Fibroblast of skin of right quadriceps (primary cell): ENCODE measurements around the gene NEK8.
A peak's percentile ranks its signal among the peaks of the same experiment; 100 is the strongest.
"Not testable (repeated sequence)": the region's sequence is repeated elsewhere in the genome, so short reads cannot be mapped to it uniquely, and the experiment has no call there.

Source experiments
- DNase-seq: peaks from one replicate; pipeline ENCODE4 v3.0.0-alpha.2; 2013

Gene NEK8

DNA sequence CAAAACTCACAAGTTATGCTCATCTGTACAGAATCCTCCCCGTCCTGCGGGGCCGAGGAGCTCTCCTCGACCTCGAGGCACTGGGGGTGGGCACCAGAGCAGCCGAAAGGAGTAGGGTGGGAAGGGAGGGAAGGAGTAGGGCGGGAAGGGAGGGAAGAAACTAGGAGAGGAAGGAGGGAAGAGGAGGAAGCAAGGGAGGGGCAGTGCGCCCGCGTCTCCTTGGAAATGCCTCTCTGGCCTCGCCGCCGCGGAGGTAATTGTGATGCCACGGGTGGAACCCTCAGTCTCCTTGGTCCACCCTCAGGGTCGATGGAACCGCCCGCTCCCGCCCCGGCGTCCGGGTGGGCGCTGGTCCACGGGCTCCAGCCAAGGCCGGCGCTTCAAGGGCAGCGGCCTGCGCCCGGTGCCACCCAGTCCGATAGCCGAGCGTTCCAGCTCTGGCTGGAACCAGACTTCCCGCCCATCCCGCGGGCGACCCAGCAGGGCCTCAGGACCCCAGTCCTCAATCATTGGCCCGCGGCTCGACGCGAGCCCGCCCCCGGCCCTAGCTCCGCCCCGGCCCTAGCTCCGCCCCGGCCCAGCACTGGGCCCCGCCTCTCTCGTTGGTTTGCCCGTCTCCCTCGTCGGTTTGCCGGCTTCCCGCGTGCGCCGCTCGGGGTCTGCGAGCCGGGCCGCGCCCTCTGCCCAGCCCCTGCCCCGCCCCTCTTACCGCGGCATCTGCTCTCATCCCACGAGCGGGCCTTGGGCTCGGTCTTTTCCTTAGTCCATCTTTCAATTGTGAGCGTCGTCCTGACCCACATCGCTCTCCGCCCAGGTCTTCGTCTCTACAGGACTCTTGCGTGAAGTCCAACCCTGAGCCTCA is 17.5 kb upstream of the NEK8 start:
- DNase-seq = peak; percentile 92

DNA sequence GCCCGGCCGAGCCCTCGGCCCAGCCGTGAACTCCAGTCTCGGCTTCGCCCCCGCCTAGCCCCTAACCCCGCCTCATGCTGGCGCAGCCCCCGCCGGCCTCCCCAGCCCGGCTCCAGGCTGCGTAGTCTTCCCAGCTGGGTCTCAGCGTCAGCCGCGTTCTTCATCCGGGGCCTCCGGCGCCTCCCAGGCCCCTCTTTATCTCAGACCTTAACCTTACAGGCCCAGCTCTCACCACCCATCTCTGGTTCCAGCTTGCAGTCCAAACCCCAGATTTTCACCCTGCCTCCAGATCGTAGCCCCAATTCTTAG is 16.9 kb upstream of the NEK8 start, which contains the start of gene PROCA1:
PROCA1 (minus strand) TSS at position 166 of the 309 bp plus-strand sequence. CDS start 228 bp downstream, outside the sequence.
- DNase-seq = no peak

DNA sequence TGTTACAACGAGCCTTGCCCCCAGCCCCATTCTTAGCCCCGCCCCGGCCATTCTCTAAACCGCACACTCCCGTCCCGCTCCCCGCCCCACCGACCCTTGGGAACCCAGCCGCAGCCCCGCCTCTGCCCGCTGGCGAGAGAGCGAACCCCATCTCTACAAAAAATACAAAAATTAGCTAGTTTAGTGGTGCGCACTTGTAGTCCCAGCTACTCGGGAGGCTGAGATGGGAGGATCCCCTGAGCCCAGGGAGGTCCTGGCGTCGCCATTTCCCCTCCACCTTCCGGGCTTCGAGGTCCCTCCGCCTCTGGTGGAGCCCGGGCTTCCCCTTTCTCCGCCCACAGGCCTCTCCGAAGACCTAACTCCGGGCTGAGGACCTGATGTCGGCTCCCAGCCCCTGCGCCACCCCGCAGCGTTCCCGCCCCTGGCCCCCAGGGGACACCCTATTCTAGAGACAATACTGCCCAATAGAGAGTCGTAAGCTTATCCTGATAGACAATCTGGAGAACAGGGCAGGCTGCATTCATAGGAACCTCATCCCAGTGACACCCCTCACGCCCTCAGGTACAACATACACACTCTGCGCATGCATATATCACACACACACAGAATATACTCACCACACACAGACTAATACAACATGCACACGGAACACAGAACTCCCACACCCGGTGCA is 16.4 kb upstream of the NEK8 start:
- peak; percentile 27 for DNase-seq

DNA sequence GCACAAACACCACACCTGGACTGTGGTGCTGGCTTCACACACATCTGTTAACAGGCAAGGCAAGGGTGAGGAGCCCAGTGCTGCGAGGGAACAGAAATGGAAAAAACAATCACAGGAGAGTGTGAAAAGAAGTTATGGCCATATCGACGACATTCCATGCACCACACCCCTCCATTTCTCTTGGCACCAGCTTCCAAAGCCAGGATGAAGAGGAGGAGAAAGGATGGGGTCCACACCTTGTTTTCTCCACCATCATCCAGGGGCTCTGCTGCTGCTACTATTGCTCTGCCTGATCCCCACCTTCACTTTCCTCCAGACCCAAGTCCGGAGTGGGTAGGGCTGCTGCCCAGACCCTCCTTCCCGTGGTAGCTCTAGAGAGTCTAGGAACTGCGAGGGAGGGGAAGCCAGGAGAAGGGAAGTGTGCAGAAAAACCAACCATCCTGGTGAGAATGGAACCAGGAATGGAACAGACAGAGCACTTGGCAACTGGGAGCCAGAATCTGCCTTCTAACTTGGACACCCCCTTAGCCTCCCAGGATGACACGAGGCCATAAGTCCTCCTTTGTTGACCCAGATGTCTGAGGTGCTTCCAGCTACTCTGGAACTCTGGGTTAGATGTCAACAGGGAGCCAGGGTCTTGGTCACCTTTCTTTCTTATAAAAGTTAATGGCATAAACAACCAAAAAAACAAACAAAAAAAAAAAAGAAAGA is 15.7 kb upstream of the NEK8 start:
- no peak for DNase-seq

DNA sequence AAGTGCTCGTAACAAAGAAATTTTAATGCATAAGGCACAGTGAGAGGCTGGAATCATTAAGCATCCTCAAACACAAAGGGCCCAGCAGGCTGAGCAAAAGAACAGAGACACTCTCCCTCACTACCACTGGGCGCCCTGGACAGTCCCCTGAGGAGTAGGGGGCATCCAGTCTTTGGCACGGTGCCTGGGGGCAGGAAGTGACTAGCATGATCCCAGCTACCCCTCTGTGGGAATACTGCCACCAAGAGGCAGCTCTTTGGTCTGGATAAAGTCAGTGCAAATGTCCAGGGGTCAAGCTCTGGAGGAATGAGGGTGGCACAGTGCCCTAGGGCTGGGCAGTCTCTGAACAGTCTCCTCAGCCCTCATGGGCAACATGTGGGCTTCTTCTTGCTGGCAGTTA is 14.3 kb upstream of the NEK8 start:
- no peak for DNase-seq

DNA sequence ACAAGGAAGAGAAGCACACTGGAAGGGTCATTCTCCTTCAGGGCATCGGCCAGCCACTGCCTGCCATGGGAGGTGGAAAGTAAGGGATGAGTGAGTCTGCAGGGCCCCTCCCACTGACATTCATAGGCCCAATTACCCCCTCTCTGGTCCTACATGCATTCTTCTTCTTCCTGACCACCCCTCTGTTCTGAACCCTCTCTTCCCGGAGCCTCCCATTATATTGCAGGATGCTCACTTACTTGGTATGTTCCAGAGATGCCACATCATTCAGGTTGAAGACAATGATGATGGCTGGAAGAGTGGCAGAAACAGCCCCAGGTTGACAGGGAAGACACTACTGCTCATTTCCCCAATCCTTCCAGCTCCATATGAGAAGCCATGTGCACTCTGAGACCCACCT is 13.4 kb upstream of the NEK8 start:
- no peak for DNase-seq

DNA sequence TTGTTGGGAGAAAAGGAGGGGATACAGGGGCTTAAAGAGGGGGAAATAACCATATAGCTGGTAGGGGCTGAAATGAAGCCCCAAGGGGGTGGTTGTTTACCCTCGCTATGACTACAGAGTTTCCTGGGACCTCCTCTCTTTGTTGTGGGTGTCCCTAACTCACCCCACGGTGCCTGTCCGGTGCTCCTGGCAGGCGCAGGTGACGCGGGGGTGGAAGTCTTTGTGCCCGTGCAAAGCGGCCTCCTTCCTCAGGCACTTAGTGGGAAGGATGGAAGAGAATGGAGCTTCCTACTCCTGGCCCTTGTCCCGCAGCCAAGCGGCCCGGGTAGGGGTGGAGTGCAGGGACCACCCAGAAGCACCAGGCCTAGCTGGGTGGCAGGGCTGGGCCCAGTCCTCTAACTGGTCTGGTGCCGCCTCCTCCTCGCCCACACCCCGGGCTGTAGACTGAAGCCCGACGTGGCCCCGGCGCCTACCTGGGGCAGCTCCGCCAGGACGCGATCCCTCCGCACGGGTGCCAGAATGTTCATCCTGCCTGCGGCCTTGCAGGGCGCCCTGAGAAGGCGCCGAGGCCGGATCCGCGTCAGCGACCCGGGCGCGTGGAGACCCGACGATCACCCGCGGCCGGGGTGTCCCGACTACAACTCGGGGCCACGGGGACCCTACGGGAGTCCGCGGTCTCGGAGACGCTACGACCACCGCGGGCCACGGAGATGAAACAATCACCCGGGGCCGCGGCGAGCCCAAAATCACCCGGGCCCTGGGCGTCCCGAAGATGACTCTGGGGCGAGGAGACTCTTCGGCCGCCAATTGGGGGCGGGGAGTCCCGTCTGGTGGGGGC is 11.6 kb upstream of the NEK8 start:
- peak; percentile 28 for DNase-seq

DNA sequence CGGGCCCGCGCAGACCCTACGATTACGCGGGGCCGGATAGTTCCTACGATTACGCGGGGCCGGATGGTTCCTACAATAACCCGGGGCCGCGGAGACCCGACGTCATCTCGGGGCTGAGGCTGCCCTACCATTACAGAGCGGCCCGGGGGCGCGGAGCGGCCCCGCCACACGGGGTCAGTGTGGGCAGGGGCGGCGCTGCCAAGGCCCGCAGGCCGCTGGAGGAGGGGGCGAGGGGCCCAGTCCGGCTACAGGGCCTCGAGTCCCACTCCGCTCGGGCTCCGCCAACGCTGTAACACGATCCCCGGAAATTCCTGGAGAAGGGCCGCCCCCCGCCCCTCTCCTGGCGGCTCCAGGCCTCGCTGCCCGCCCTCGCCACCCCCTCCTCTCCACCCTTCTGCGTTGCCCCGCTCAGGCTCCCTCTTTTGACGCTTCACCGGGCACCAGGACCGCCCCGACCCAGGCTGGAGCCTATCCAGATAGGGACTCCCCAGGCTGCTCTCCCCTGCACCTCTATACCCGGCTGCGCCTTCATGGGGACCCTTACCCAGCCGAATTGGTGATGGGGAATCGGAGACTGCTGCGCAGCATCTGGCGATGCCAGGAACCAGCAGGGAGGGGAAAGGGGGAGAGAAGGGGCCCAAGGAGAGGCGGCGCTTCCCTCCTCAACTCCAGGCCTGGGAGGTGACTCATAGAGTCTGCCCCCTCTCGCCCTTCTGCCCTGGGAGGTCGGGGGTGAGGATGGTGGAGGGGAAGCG is 10.8 kb upstream of the NEK8 start, which contains the start of gene RAB34:
RAB34 (minus strand) TSS at position 291 of the 755 bp plus-strand sequence. CDS start 602 bp downstream, outside the sequence.
- DNase-seq = peak; percentile 93

DNA sequence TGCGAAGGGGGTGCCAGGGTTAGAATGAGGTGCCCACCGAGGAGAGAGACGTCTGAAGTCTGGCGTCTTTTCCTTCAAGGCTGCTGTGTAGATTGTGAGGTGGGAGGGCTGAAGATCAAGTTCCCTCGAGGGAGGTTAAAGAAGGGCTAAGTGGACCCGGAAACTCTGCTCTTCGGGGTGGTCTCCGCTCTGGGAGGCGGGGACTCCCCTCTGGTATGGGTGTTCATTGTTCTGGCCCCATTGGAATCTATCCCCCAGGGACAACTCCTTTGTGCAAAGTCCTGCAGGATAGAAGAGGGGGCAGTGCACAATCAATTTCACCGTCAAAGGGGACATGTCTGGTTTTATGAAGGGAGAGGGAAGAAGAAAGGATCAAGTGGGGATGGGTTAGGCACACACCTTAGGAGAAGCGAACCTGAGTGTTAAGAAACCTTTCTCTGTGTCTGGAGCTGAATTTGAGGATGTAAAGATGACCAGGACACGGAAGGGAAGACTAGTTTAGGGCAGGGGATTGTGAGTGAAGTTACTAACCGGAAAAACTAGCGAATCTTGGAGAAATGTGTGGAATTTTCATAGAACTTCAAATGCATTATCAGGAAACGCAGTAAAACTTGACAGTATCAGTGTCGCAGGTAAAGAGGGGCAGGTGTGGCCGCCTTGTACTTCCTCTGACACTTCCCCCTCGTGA is 10.1 kb upstream of the NEK8 start:
- DNase-seq = peak; percentile 57

DNA sequence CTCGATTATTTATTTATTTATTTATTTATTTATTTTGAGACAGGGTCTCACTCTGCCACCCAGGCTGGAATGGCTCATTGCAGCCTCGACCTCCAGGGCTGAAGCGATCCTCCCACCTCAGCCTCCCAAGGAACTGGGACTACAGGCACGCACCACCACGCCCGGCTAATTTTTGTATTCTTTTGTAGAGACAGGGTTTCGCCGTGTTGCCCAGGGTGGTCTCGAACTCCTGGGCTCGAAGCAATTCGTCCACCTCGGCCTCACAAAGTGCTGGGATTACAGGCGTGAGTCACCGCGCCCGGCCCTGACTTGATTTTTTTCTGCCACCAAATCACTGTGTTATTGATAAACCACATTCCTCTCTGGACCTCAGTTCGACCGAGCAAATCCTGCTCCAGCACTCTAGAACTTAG is 9.6 kb upstream of the NEK8 start:
- no peak for DNase-seq

DNA sequence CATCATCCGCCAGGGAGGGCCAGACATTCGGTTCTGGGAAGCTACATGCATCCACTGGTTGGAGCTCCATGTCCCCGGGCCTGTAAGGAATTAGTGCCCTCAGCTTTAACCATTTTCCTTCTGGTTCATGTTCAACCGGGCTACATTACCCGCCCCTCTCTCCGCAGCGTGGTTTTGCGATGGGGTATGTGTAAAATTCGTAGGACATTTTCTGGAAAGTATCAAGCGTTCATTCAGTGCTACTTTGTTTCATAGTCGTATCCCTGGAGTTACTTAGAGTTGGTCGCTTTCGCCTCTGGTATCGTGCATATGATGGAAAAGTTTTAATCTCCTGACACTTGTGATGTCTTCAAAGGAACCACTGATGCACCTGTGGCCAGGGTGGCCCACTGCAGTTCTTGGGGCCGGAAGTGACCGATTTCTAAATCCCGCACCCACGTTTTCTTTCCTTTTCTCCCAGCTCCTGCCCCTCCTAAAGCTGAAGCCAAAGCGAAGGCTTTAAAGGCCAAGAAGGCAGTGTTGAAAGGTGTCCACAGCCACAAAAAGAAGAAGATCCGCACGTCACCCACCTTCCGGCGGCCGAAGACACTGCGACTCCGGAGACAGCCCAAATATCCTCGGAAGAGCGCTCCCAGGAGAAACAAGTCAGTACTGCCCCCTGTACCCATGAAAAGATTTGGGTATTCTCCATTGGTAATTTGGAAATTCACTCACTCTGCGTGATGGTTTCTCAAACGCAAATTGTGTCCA is 8.2 kb upstream of the NEK8 start:
- DNase-seq = no peak

DNA sequence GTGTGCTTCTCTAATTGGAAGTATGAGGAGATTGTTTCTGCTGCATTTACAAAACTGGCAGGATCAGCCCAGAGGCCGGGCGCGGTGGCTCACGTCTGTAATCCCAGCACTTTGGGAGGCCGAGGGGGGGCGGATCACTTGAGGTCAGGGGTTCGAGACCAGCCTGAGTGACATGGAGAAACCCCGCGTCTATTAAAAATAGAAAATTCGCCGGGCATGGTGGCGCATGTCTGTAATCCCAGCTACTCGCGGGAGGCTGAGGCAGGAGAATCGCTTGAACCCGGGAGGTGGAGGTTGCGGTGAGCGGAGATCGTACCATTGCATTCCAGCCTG is 7.6 kb upstream of the NEK8 start:
- not testable (repeated sequence) for DNase-seq

DNA sequence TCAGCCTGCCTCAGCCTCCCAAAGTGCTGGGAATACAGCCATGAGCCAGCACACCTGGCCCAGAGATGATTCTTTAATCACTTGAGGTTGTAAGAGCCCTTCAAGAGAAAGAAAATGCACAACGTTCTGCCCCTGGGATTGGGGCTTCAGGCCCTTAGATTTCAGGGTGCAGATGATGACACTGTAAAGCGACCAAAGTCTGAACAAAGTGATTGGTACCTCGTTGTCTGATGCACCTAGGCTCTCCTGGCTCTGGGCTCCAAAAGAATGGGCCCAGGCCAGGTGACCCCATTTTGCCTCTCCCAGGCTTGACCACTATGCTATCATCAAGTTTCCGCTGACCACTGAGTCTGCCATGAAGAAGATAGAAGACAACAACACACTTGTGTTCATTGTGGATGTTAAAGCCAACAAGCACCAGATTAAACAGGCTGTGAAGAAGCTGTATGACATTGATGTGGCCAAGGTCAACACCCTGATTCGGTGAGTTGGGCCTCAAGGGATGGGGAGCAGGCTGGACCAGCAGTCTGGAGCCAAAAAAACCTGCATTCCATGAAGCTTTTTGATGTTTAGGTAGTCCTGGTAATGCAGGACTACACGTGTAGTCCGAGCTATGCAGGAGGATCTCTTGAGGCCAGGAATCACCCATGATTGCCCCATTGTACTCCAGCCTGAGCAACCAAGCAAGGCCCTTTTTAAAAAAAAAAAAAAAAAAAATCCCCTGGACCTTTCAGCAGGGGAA is 6.0 kb upstream of the NEK8 start:
- DNase-seq = no peak

DNA sequence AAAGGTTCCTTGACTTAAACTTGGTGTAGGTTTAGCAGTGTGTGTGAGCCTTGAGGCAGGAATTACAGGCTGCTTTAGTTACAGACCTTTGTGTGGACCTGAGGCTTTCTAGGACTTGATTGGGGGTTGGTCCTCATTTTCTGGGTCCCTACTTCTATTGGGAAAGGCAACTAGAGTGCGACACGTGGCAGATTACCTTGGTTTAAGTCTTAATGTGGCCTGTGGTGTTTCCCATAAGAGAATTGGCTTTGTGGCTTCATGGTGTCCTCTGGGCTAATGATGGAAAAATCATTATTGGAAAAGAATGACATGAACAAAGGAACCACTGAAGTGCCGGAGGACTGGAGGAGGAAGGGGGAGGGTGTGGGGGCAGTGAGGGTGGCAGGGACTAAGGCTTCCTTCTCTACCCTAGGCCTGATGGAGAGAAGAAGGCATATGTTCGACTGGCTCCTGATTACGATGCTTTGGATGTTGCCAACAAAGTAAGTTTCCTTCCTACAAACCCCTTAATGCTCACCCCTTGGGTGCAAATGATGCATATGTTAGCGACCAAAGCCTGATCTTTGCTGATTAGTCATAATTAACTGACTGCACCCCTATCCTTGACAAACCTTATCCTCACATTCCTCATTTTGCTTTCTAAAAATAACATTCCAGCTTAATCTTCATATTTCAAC is 5.3 kb upstream of the NEK8 start:
- DNase-seq = no peak

DNA sequence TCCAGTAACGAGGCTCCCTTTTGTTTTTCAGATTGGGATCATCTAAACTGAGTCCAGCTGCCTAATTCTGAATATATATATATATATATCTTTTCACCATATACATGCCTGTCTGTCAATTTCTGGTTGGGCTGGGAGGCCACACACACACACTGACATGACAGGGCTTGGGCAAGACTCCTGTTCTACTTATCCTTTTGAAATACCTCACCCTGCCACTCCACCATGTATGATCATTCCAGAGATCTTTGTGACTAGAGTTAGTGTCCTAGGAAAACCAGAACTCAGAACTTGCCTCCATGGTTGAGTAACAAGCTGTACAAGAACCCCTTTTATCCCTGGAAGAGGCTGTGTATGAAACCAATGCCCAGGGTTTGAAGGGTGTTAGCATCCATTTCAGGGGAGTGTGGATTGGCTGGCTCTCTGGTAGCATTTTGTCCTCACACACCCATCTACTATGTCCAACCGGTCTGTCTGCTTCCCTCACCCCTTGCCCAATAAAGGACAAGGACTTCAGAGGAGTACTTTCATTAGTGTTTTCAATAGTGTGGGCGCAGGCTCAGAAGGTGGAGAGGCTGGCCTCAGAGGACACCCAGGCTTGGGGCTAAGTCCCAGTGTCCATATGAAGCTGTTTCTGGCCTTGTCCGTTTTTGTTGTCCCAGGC is 4.6 kb upstream of the NEK8 start:
- not testable (repeated sequence) for DNase-seq

DNA sequence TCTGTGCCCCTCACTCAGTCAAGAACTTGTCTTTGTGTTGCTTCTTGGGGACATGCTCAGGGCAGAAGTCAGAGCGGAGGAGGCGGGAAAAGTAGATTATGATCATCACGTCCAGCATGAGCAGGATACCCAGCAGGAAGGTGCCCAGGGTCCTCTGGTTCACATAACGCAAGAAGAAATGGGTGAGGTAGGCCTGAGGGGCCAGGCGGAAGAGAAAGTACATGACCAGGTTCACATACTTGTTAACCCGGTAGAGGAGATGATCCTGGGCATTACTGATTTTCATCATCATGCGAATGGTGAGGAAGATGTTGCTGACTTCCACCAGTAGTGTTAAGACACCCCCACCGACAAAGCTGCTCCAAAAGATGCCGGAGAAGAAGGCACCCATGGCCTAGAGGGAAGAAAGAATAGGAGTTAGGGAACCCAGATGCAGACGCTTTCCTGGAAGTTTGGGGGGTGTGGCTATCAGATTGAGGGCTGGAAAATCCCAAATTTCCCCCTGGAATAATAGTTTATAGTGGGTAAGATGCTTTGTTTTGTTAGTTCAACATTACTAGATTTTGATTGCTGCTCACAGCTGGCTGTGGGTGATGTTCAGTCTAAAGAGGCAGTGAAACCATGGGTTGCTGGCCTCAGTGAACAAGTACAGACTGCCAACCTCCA is 4.0 kb upstream of the NEK8 start:
- DNase-seq = no peak

DNA sequence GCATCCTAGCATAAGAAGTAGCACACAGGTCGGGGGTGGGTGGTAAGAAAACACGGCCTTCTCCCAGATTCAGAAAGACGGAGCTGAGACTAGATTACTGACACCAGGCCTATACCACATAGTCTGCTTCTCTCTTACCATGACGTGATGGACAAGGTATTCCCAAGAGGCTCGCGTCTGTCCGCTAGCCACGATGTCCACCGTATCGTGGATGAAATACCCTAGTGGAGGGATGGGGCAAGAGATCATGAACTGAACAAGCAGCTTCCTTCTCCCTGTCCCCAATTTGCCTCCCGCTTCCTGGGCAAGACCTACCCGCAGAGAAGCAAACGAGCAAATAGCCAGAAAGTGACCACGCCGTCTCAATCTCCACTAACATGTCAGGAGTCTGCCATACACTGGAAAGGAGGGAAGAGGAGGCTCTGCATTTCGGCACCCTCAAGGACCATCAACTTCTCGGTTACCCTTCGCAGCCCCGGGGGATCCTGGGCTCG is 3.4 kb upstream of the NEK8 start:
- peak; percentile 50 for DNase-seq

DNA sequence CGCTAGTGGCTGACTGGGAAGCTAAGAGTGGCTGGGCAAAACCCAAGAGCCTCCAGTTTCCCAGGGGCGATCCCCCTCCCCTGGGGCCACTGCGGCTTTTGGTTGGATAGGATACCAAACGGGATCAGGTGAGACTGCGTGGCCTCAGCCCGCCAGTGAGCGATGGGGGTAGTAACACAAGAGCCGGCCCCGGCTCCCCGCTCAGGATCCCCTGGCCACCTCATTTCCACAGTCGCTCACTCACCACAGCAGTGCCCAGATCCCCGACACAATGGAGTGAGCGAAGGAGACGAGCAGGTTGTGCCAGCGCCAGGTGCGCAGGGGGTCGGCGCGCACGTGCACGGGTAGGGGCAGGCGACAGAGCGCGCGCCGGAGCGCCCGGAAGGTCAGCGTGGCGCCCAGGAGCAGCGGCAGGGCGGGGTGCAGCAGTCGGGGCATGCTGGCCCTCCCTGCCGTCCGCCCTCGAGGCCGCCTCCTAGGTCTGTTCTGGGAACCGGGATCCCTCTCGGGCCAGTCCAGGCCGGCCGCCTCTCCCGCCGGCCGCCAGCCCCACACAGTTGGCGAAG is 2.8 kb upstream of the NEK8 start:
- no peak for DNase-seq
